MM.1S (cell line): Measurements from ENCODE around the gene HRH2.

Experiments used
- DNase-seq: peaks from one replicate; pipeline ENCODE4 v3.0.0-alpha.2; 2015
- H2AFZ ChIP-seq: fragments of 300-600 bp; sonication (generic); 2 replicates; pipeline ENCODE4 v1.6.0; 2016; ENCODE audit warnings: antibody characterized with exemption, low read length
- H3F3A ChIP-seq: fragments of 300-600 bp; sonication (generic); 2 replicates; pipeline ENCODE4 v1.6.1; 2016; ENCODE audit warnings: mild to moderate bottlenecking, antibody characterized with exemption, low read length, moderate library complexity, mixed read lengths; ENCODE audit not compliant: insufficient read depth
- H3K27ac ChIP-seq: fragments of 300-600 bp; sonication (generic); 2 replicates; pipeline ENCODE4 v1.5.1; 2016; ENCODE audit warnings: mild to moderate bottlenecking, low read length
- H3K27me3 ChIP-seq: fragments of 300-600 bp; sonication (generic); replicated peaks from 2 replicates; pipeline ENCODE4 v1.6.0; 2016; ENCODE audit warnings: low read length; ENCODE audit not compliant: insufficient read depth
- H3K36me3 ChIP-seq: fragments of 300-600 bp; sonication (generic); replicated peaks from 2 replicates; pipeline ENCODE4 v1.6.1; 2016; ENCODE audit warnings: mild to moderate bottlenecking, low read length, mixed read lengths; ENCODE audit not compliant: insufficient read depth
- H3K4me1 ChIP-seq: fragments of 300-600 bp; sonication (generic); 2 replicates; pipeline ENCODE4 v1.6.1; 2016; ENCODE audit warnings: low read length, mixed read lengths
- H3K4me2 ChIP-seq: fragments of 300-600 bp; sonication (generic); 2 replicates; pipeline ENCODE4 v1.6.0; 2016; ENCODE audit warnings: low read depth, low read length
- H3K4me3 ChIP-seq: fragments of 300-600 bp; sonication (generic); 2 replicates; pipeline ENCODE4 v1.5.1; 2016; ENCODE audit warnings: low read length, mixed read lengths
- H3K79me2 ChIP-seq: fragments of 300-600 bp; sonication (generic); 2 replicates; pipeline ENCODE4 v1.6.1; 2016; ENCODE audit warnings: mixed run types, low read length, mixed read lengths
- H3K9ac ChIP-seq: fragments of 300-600 bp; sonication (generic); 2 replicates; pipeline ENCODE4 v1.6.1; 2016; ENCODE audit warnings: low read length, mixed read lengths
- H3K9me2 ChIP-seq: fragments of 300-600 bp; sonication (generic); replicated peaks from 2 replicates; pipeline ENCODE4 v1.6.1; 2016; ENCODE audit warnings: mild to moderate bottlenecking, low read length, mixed read lengths; ENCODE audit not compliant: insufficient read depth
- H3K9me3 ChIP-seq: fragments of 300-600 bp; sonication (generic); replicated peaks from 2 replicates; pipeline ENCODE4 v1.6.1; 2016; ENCODE audit warnings: mild to moderate bottlenecking, low read length, mixed read lengths; ENCODE audit not compliant: insufficient read depth
- H4K20me1 ChIP-seq: fragments of 300-600 bp; sonication (generic); 2 replicates; pipeline ENCODE4 v1.6.1; 2016; ENCODE audit warnings: mild to moderate bottlenecking, low read length, moderate library complexity, mixed read lengths; ENCODE audit not compliant: insufficient read depth
- CTCF ChIP-seq: fragments of 300-600 bp; sonication (generic); IDR thresholded peaks from 2 replicates; pipeline ENCODE4 v1.5.1; 2016; ENCODE audit warnings: antibody characterized with exemption, low read length, mixed read lengths
- EZH2 ChIP-seq: fragments of 300-600 bp; sonication (generic); optimal IDR thresholded peaks from 2 replicates; pipeline ENCODE3; 2017; ENCODE audit warnings: low read depth, mild to moderate bottlenecking, antibody characterized with exemption, low read length, mixed read lengths
- EZH2phosphoT487 ChIP-seq: fragments of 300-600 bp; sonication (generic); IDR thresholded peaks from 2 replicates; pipeline ENCODE4 v1.6.1; 2018; ENCODE audit warnings: antibody characterized with exemption, low read length

The HRH2 gene

GRCh38 chr5:175746851-175747250, 89.0 kb downstream of the HRH2 start:
- Histone ChIP-seq H3K4me1 (no peaks in the 10 kb centered on the region), H3K9ac (no peak overlapping the region), H3K36me3 (no peaks in the 10 kb centered on the region), H4K20me1 (no peaks in the 10 kb centered on the region), H2AFZ (no peak overlapping the region), H3K9me3 (no peaks in the 10 kb centered on the region), H3F3A (no peaks in the 10 kb centered on the region), H3K27ac (no peak overlapping the region), H3K27me3 (peaks cover 5% of the 10 kb centered on the region), H3K4me3 (no peak overlapping the region), H3K4me2 (no peak overlapping the region), H3K9me2 (no peaks in the 10 kb centered on the region), H3K79me2 (no peaks in the 10 kb centered on the region)
- DNase-seq: no peak
- TF ChIP-seq EZH2phosphoT487 (no peak), EZH2 (no peak), CTCF (no peak)

- Histone ChIP-seq H3K27ac (no peak overlapping the region), H3K9me2 (no peaks in the 10 kb centered on the region), H3K9ac (no peak overlapping the region), H2AFZ (no peak overlapping the region), H3F3A (no peaks in the 10 kb centered on the region), H4K20me1 (no peaks in the 10 kb centered on the region), H3K4me2 (no peak overlapping the region), H3K27me3 (peaks cover 5% of the 10 kb centered on the region), H3K4me1 (no peaks in the 10 kb centered on the region), H3K79me2 (no peaks in the 10 kb centered on the region), H3K9me3 (no peaks in the 10 kb centered on the region), H3K36me3 (no peaks in the 10 kb centered on the region), H3K4me3 (no peak overlapping the region)
- TF ChIP-seq CTCF (no peak), EZH2phosphoT487 (no peak), EZH2 (no peak)
- DNase-seq: no peak
These were observed 89.7 kb downstream of the HRH2 start for GRCh38 chr5:175747539-175748060.

- Histone ChIP-seq H3K36me3 (no peaks in the 10 kb centered on the region), H3F3A (no peaks in the 10 kb centered on the region), H3K4me3 (no peak overlapping the region), H3K4me2 (no peak overlapping the region), H3K27ac (no peak overlapping the region), H3K27me3 (peaks cover 5% of the 10 kb centered on the region; the same call in 1 of the 2 replicates), H2AFZ (no peak overlapping the region), H3K4me1 (no peaks in the 10 kb centered on the region), H3K9ac (no peak overlapping the region), H3K79me2 (no peaks in the 10 kb centered on the region), H3K9me2 (no peaks in the 10 kb centered on the region), H4K20me1 (no peaks in the 10 kb centered on the region), H3K9me3 (no peaks in the 10 kb centered on the region)
- TF ChIP-seq EZH2: no peak
- no peak for TF ChIP-seq EZH2phosphoT487
- TF ChIP-seq CTCF: no peak
- DNase-seq: no peak
These were observed 90.8 kb downstream of the HRH2 start for GRCh38 chr5:175748650-175749049.
